GM10847 (cell line): ENCODE data around the gene NDUFA8.

Experiments used
- POLR2A ChIP-seq: IDR thresholded peaks from 2 replicates; pipeline ENCODE4 v1.6.1; 2011; ENCODE audit not compliant: insufficient read length; ENCODE audit errors: extremely low read depth

NDUFA8 gene

GRCh38 chr9:122159026-122159924 lies at the start of gene NDUFA8, which contains the start of gene MORN5:
TSS of gene NDUFA8 (minus strand) at chr9:122159779. CDS start at chr9:122159677, 102 bp downstream.
TSS of gene MORN5 (plus strand) at chr9:122159908. CDS start at chr9:122159973, 65 bp downstream.
- TF ChIP-seq POLR2A: peak; percentile 75

GRCh38 chr9:122207096-122207495 lies 47.5 kb upstream of the NDUFA8 start:
- TF ChIP-seq POLR2A: no peak

GRCh38 chr9:122206118-122207046 lies 46.8 kb upstream of the NDUFA8 start:
- TF ChIP-seq POLR2A: no peak

- no peak for TF ChIP-seq POLR2A
These were observed 45.6 kb upstream of the NDUFA8 start for GRCh38 chr9:122205176-122205575.

GRCh38 chr9:122204491-122204890 lies 44.9 kb upstream of the NDUFA8 start:
- TF ChIP-seq POLR2A: no peak

- no peak for TF ChIP-seq POLR2A
These were observed 44.5 kb upstream of the NDUFA8 start for GRCh38 chr9:122204055-122204454.

- TF ChIP-seq POLR2A: no peak
These were observed 42.5 kb upstream of the NDUFA8 start for GRCh38 chr9:122202111-122202510.

GRCh38 chr9:122201641-122202040 lies 42.1 kb upstream of the NDUFA8 start:
- no peak for TF ChIP-seq POLR2A

- TF ChIP-seq POLR2A: no peak
These were observed 41.5 kb upstream of the NDUFA8 start for GRCh38 chr9:122200960-122201595.

GRCh38 chr9:122197882-122198281 lies 38.3 kb upstream of the NDUFA8 start:
- no peak for TF ChIP-seq POLR2A

GRCh38 chr9:122197426-122197825 lies 37.8 kb upstream of the NDUFA8 start:
- no peak for TF ChIP-seq POLR2A

- TF ChIP-seq POLR2A: no peak
These were observed 36.3 kb upstream of the NDUFA8 start for GRCh38 chr9:122195875-122196274.

GRCh38 chr9:122193651-122194050 lies 34.1 kb upstream of the NDUFA8 start:
- no peak for TF ChIP-seq POLR2A

GRCh38 chr9:122192914-122193525 lies 33.4 kb upstream of the NDUFA8 start:
- TF ChIP-seq POLR2A: no peak

- TF ChIP-seq POLR2A: no peak
These were observed 32.8 kb upstream of the NDUFA8 start for GRCh38 chr9:122192261-122192875.

- TF ChIP-seq POLR2A: no peak
These were observed 32.0 kb upstream of the NDUFA8 start for GRCh38 chr9:122191584-122191983.
